ENCODE results near the gene TMEM91. TPM values are rescaled to one million over a fixed set of nuclear protein-coding genes. Genes with fewer than 3 reads are reported as not detected.

The TMEM91 gene
- 1 to 10 TPM; 8.9 TPM for total RNA-seq

DNA sequence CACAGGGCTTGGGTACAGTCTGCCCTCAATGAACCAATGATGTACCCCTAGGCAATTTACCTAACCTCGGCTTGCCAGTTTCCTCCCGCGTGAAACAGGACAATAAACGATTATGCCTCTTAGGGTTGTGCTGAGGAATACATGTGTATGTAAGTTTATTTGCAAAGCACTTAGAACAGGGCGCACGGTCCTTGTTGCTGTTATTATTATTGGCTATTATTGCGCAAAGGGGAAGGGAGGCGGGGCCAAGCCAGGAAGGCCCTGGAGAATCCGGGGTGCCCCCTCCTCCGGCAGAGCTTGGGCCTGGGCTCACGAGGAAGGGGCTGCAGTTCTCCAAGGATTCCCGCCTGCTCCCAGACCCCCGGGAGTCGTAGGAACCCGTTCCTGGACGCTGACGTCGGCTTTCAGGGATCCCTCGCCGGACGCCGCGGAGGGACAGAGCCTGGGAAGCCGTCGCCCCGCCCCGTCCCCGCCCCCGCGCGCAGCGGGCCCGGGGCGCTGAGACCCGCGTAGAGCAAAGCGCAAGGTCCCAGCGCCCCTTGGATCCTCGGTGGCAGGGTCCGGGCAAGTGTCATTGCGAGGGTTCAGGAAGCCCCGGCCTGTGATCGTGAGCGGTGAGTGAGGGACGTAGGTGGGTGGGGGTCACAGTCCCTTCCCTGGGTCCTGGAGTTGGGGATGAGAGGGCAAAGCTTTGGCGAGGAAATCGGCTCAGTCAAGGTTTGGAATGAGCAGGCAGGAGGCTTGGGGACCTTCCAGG lies at the start of gene TMEM91:
TMEM91 (plus strand) TSS at position 293 of the 757 bp plus-strand sequence. CDS start 1,777 bp downstream, outside the sequence.

DNA sequence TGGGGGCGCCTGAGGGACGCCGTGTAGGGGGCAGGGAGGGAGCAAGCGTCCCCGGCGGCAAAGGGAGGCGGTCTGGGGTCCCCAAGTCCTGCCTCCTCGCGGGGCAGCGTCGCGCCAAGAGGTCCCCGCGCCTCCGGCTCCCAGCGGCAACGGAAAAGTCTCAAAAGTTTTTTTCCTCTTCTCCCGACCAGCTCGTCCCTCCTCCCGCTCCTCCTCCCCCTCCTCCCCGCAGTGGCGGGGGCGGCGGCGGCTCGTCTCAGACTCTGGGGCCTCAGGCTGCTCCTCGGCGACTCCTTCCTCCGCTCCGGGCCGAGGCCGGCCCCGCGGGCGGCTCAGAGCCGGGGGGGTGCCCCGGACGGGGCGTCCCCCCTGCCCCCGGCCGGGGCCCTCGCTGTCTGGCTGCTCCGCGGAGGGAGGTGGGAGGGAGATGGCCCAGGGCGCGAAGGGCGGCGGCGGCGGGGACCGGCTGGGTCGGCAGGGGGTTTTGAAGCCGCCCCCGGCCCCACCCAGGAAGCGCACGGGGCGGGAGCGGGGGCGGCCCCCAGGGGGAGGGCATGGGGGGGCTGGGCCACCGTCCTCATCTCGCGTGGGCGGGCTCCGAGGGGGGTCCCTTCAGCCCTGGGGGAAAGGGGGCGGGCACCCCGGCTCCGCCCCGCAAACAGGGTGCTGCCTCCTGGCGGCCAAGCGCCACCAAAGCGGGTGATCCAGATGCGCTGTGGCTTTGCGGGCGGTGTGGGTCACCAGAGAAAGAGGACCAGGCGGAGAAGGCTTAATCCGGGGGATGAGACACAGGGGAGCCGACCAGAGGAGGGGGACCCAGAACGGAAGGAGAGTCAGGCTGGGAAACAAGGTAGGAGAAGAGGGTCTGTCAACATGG lies 22.6 kb upstream of the TMEM91 start, which contains the start of gene TGFB1:
TGFB1 (minus strand) TSS at position 457 of the 877 bp plus-strand sequence. CDS start 878 bp downstream, outside the sequence.

DNA sequence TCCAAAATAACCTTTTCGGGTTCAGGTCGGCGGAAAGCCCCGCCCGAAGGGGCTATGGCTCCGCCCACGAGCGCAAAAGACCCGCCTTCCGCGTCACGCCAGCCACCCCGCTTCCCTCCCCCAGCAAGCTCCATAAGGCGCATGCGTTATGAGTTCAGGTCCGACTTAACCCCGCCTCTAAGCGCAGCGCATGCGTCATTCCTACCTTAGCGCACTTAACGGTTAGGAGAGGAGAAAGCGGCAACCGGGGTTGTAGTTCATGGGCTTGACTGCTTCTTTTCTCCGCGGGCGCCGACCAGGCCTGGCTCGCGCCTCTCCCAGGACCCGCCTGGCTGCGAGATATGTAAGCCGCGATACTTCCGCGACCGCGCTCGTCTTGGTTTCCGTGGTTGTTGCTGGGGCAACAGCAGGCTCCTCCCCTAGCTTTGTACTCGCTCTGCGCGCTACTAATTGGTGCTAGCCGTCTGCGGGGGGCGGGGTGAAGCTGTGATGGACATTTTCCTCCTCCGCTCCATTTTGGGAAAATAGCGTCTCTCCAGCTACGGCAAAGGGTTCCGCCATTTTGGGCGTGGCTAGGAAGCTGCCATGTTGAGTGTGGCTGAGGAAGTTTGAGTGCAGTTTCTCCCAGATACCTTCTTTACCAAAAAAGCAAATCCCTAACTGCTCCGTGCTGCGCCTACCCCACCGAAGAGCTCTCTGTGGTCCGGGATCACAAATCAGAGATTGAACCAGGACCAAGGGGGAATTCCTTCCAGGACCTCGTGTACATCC lies 12.4 kb upstream of the TMEM91 start, which contains the start of gene B9D2:
B9D2 (minus strand) TSS at position 397 of the 771 bp plus-strand sequence. CDS start 630 bp downstream, outside the sequence.

DNA sequence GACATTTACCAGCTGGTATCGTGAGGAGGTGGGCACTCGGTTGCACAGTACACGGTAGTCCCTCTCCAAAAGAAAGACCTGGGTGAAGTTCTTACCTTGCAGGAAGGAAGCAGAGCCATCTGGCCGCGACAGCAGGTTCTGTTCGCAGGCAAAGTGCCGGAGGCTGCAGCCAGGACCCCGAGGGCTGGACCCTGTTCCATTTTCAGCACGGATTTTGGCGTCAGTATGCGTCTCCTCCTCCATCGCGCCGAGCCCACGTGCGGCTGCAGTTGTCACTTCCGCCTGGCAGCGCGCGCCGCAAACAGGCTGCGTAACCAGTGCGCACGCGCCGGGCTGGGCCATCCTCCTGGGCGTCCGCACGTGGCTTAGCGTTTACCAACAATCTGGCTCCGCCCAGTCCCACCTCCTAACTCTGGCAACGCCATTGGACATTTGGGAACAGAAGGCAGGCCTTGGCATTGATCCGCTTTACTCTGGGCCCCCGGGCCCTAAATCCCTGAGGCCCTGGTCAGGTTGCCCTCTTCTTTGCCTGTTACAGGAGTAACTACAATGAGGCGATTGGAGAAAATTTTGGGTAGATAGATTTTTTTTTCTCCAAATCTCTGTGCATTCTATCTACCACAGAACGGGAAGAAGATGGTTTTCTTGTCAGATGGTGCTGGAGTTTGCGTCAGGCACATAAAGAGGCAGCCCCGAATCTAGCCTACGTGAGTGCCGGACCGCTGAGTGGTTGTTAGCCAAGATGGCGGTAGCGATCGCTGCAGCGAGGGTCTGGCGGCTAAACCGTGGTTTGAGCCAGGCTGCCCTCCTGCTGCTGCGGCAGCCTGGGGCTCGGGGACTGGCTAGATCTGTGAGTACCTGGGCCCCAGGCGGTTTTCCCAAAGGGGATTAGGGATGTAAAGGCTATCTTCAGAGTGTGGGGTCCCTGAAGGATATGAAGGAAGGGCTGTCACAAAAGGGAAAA lies 21.0 kb downstream of the TMEM91 start, which contains the start of the genes BCKDHA and EXOSC5:
BCKDHA (plus strand) TSS at position 733 of the 964 bp plus-strand sequence; CDS start at position 743, 10 bp downstream.
EXOSC5 (minus strand) TSS at position 274 of the 964 bp plus-strand sequence; CDS start at position 243, 31 bp downstream.

DNA sequence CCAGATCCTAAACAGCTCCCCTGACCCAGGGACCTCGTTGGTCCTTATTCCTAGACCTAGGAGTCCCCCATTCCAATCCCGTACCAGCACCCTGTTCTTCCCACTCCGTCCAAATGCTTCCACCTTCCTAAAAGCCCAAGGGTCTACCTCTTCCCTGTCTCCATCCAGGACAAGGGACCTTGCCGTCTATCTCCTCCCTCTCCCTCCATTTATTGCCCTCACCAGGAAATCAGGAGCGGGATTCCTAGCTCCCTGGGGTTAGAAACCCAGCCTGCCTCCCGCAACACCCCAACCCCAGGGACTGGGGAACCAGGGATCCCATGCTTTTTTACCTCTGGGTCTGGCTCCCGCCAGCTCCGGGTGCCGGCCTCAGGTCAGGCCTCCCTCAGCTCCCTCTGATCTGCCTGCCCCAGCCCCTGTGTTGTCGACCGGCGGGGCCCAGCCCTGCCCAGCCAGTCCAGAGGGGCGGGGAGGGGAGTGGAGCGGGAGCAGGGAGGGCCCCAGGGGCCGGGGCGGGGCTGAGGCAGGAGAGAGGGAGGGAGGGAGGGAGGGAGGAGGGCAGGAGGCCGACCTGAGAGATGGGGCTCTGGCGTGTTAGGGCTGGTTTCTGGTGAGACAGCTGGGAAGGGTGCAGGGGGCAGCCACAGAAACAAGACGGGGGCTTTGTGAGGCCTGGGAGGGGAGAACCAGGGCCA lies 50.8 kb downstream of the TMEM91 start, which contains the start of gene B3GNT8:
B3GNT8 (minus strand) TSS at position 423 of the 695 bp plus-strand sequence. CDS start 596 bp downstream, outside the sequence.

Other genes with a start within 250 kb of the TMEM91 start
- 1 to 10 TPM in 1 of 2 experiments, under 1 TPM in 1; 0.94 to 1.8 TPM for gene CYP2S1, start 183.3 kb upstream of the TMEM91 start, total RNA-seq
- under 1 TPM; 0.17 to 0.30 TPM for gene AXL, start 157.3 kb upstream of the TMEM91 start, total RNA-seq
- gene HNRNPUL1, start 112.2 kb upstream of the TMEM91 start, total RNA-seq = 100 to 1,000 TPM; 331 to 335 TPM
- 10 to 100 TPM; 39.4 to 40.0 TPM for gene CCDC97, start 66.4 kb upstream of the TMEM91 start, total RNA-seq
- 100 to 1,000 TPM; 226 to 232 TPM for gene TGFB1, start 22.6 kb upstream of the TMEM91 start, total RNA-seq
- gene B9D2, start 12.4 kb upstream of the TMEM91 start, total RNA-seq = 10 to 100 TPM; 10.7 to 14.3 TPM
- 10 to 100 TPM; 26.3 to 28.4 TPM for gene EXOSC5, start 20.8 kb downstream of the TMEM91 start, total RNA-seq
- 10 to 100 TPM; 18.3 to 20.3 TPM for gene BCKDHA, start 21.3 kb downstream of the TMEM91 start, total RNA-seq
- 1 to 10 TPM in 1 of 2 experiments, under 1 TPM in 1; 0.88 to 2.0 TPM for gene B3GNT8, start 50.8 kb downstream of the TMEM91 start, total RNA-seq
- 10 to 100 TPM; 39.4 to 42.0 TPM for gene DMAC2, start 63.4 kb downstream of the TMEM91 start, total RNA-seq
- gene ERICH4, start 66.6 kb downstream of the TMEM91 start, total RNA-seq = not detected
- 100 to 1,000 TPM; 116 to 121 TPM for gene CEACAM21, start 199.6 kb downstream of the TMEM91 start, total RNA-seq

Measured in activated naive CD4-positive, alpha-beta T cell treated with anti-CD3 and anti-CD28 coated beads, Interleukin-2, amount 10 ng/mL, durations not matched to agents 5 hours and 36 hours (primary cell).